ENCODE data around the gene GABBR2. TPM values are rescaled to one million over a fixed set of nuclear protein-coding genes. Genes with fewer than 3 reads are reported as not detected.
A peak's percentile ranks its signal among the peaks of the same experiment; 100 is the strongest.

Gene GABBR2
- total and polyA plus RNA-seq, 9 of the 15 experiments (the other 6 are each of a cell fraction or from before 2014, with no cell fraction given) = 0.15 to 1.9 (median 0.32) TPM

GRCh38 chr9:98576354-98576753 lies 132.4 kb downstream of the GABBR2 start (continued):
- TF ChIP-seq TRIM25 (IDR thresholded peaks at IDR 0.05; ENCODE audit: borderline replicate concordance) (no peak), CSDE1 (IDR thresholded peaks at IDR 0.05) (no peak), KHSRP (IDR thresholded peaks at IDR 0.05) (peak; percentile 25; the same call in 1 of the 2 replicates), ZNF583 (CRISPR knock-in tag; IDR thresholded peaks at IDR 0.05) (no peak), PRDM10 (IDR thresholded peaks at IDR 0.05; ENCODE audit: partially characterized antibody) (peak; percentile 30), MNT (conservative IDR thresholded peaks at IDR 0.05) (no peak; a peak in 1 of 4 replicates), RREB1 (CRISPR knock-in tag; IDR thresholded peaks at IDR 0.05) (no peak), PCBP2 (IDR thresholded peaks at IDR 0.05; ENCODE audit: low read depth, low read length, poor library complexity, severe bottlenecking) (no peak), ZFP1 (CRISPR knock-in tag; IDR thresholded peaks at IDR 0.05) (no peak), HSF4 (CRISPR knock-in tag; IDR thresholded peaks at IDR 0.05; ENCODE audit: borderline replicate concordance) (no peak), CLOCK (CRISPR knock-in tag; IDR thresholded peaks at IDR 0.05; ENCODE audit: borderline replicate concordance) (no peak)

Measured in K562 (cell line).